HCT116 (cell line): ENCODE measurements around the gene TPSD1. TPM values are rescaled to one million over a fixed set of nuclear protein-coding genes. Genes with fewer than 3 reads are reported as not detected.
"Not testable (repeated sequence)": the region's sequence is repeated elsewhere in the genome, so short reads cannot be mapped to it uniquely, and the experiment has no call there.

Experiments used
- ATAC-seq: fragments of 200-7000 bp; cut with Tn5 transposase; 2 replicates; pipeline ENCODE4 v1.9.1; 2020; ENCODE audit warnings: mild to moderate bottlenecking, moderate library complexity
- BruUV-seq: library from RNA; stranded (reverse); fragments of 400-500 nt; replicated peaks from 2 replicates; lab custom pipeline; 2021; lab: Mats Ljungman, UMichigan
- CTCF ChIA-PET: fragments of 300-600 bp; sonication (Branson Sonifier 250); formaldehyde crosslinking; loops from one replicate; lab custom pipeline; 2021; ENCODE audit warnings: antibody characterized with exemption; lab: Charles Lee
- POLR2A ChIA-PET: fragments of 300-600, 350-600 bp; sonication (Branson Sonifier 250); formaldehyde crosslinking; loops from one replicate; lab custom pipeline; 2021; ENCODE audit warnings: antibody characterized with exemption; lab: Charles Lee
- RAD21 ChIA-PET, 2 experiments: fragments of 300-600 bp; sonication (Branson Sonifier 250); formaldehyde crosslinking; loops; one replicate each; lab custom pipeline; 2023; ENCODE audit warnings: low total read pairs in 2 of 2; ENCODE audit not compliant: uncharacterized antibody in 2 of 2, unreplicated experiment in 2 of 2, low non-redundant PET in 1 of 2; lab: Charles Lee
- DNase-seq: peaks from one replicate; pipeline ENCODE4 v3.0.0-alpha.2; 2010; ENCODE audit warnings: low read depth, low spot score
- H2AFZ ChIP-seq: fragments of 200-600 bp; shearing (Covaris generic), sonication (generic); 2 replicates; pipeline ENCODE4 v1.6.1; 2017; ENCODE audit warnings: low read depth, mixed run types, mixed read lengths, antibody characterized with exemption, low read length; ENCODE audit not compliant: poor library complexity, severe bottlenecking
- H3K27ac ChIP-seq: 2 replicates; pipeline ENCODE4 v1.5.1; 2012; ENCODE audit warnings: low read depth, low read length
- H3K27me3 ChIP-seq: fragments of 200-600 bp; sonication (generic); 2 replicates; pipeline ENCODE4 v1.6.1; 2016; ENCODE audit warnings: mixed run types, low read length, mixed read lengths; ENCODE audit not compliant: insufficient read depth
- H3K36me3 ChIP-seq, 2 experiments: fragments of 200-500 bp in 1 of 2; fragments of 200-600 bp in 1 of 2; sonication (Bioruptor generic) in 1 of 2; sonication (generic) in 1 of 2; 2 replicates each; pipeline versions ENCODE4 v1.5.1 to v1.6.1; 2014 to 2016; ENCODE audit warnings: low read length in 2 of 2, inconsistent platforms in 1 of 2, mixed read lengths in 1 of 2, mixed run types in 1 of 2; ENCODE audit not compliant: insufficient read depth in 2 of 2, control insufficient read depth in 1 of 2
- H3K4me1 ChIP-seq, 2 experiments: fragments of 200-600 bp in 1 of 2; sonication (generic) in 1 of 2; 2 replicates each; pipeline versions ENCODE4 v1.5.1 to v1.6.1; 2012 to 2017; ENCODE audit warnings: low read length in 2 of 2, inconsistent platforms in 1 of 2, mild to moderate bottlenecking in 1 of 2, mixed read lengths in 1 of 2, mixed run types in 1 of 2, moderate library complexity in 1 of 2; ENCODE audit not compliant: insufficient read depth in 2 of 2, control insufficient read depth in 1 of 2
- H3K4me2 ChIP-seq: fragments of 200-600 bp; sonication (generic); 2 replicates; pipeline ENCODE4 v1.6.1; 2017; ENCODE audit warnings: mixed run types, low read length, mixed read lengths
- H3K4me3 ChIP-seq, 2 experiments: fragments of 200-600 bp in 1 of 2; sonication (generic) in 1 of 2; replicated peaks in 1 of 2; 2 replicates each; pipeline ENCODE4 v1.5.1; 2011 to 2016; ENCODE audit warnings: low read length in 2 of 2, control low read depth in 1 of 2, low read depth in 1 of 2, mild to moderate bottlenecking in 1 of 2, mixed read lengths in 1 of 2, mixed run types in 1 of 2
- H3K79me2 ChIP-seq: fragments of 200-600 bp; sonication (generic); 2 replicates; pipeline ENCODE4 v1.6.1; 2017; ENCODE audit warnings: mild to moderate bottlenecking, mixed run types, low read length, moderate library complexity, mixed read lengths; ENCODE audit not compliant: insufficient read depth
- H3K9ac ChIP-seq: fragments of 200-600 bp; sonication (generic); 2 replicates; pipeline ENCODE4 v1.6.1; 2016; ENCODE audit warnings: low read length, mixed read lengths
- H3K9me2 ChIP-seq: fragments of 200-600 bp; sonication (generic), shearing (Covaris generic); 2 replicates; pipeline ENCODE4 v1.6.1; 2017; ENCODE audit warnings: mixed run types, mild to moderate bottlenecking, moderate library complexity; ENCODE audit not compliant: insufficient read depth
- H3K9me3 ChIP-seq, 2 experiments: fragments of 200-500 bp in 1 of 2; fragments of 200-600 bp in 1 of 2; sonication (Bioruptor generic) in 1 of 2; sonication (generic) in 1 of 2; 2 replicates each; pipeline ENCODE4 v1.6.1; 2014 to 2017; ENCODE audit warnings: low read length in 2 of 2, mixed read lengths in 2 of 2, inconsistent platforms in 1 of 2, low read depth in 1 of 2, mild to moderate bottlenecking in 1 of 2, mixed run types in 1 of 2, moderate library complexity in 1 of 2; ENCODE audit not compliant: control insufficient read depth in 1 of 2, insufficient read depth in 1 of 2
- H4K20me1 ChIP-seq: fragments of 200-600 bp; sonication (generic), shearing (Covaris generic); 2 replicates; pipeline ENCODE4 v1.6.1; 2017; ENCODE audit warnings: mixed run types, mild to moderate bottlenecking, moderate library complexity; ENCODE audit not compliant: insufficient read depth
- intact Hi-C: fragments of 100-400 bp; cut with micrococcal nuclease; formaldehyde crosslinking; loops from 2 replicates; pipeline ENCODE4 v1.10.0; 2022
- total RNA-seq: library from RNA; stranded (reverse); gene quantifications from one replicate; pipeline ENCODE4 v1.2.1, GENCODE V29; 2021; ENCODE audit not compliant: unreplicated experiment

TPSD1 gene
- total RNA-seq, 1 experiment from 2014 or later = not detected

GRCh38 chr16:1226692-1227091, 29.2 kb upstream of the TPSD1 start:
- H4K20me1 ChIP-seq, DNase-seq, H3K9ac ChIP-seq, H3K4me3 ChIP-seq, CTCF ChIA-PET, H3K9me2 ChIP-seq, H3K4me1 ChIP-seq, intact Hi-C loops, ATAC-seq, POLR2A ChIA-PET, BruUV-seq, H2AFZ ChIP-seq, H3K27ac ChIP-seq, H3K9me3 ChIP-seq, RAD21 ChIA-PET, H3K79me2 ChIP-seq, H3K4me2 ChIP-seq, H3K27me3 ChIP-seq, H3K36me3 ChIP-seq: not testable (repeated sequence)

DNA sequence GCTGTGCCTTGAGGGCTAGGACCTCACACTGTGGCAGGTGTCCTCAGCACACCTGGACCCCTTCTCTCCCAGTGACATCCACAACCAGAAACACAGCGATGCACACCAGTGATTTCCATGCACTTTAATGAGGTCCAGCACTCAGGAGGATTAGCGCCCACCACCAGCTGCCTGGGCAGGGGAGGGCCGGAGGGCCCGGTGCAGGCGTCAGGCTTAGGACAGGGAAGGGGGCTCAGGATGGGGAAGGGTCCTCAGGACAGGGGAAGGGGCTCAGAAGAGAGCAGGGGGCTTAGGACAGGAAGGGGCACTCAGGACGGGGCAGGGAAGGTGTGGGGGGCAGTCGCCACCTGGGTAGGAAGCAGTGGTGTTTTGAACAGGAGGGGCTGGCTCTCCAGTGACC, 27.6 kb upstream of the TPSD1 start:
- H3K9me2 ChIP-seq, H3K27ac ChIP-seq, H3K4me2 ChIP-seq, BruUV-seq, ATAC-seq, H3K9ac ChIP-seq, H2AFZ ChIP-seq, DNase-seq, RAD21 ChIA-PET, POLR2A ChIA-PET, CTCF ChIA-PET, H3K79me2 ChIP-seq, H3K27me3 ChIP-seq, intact Hi-C loops, H3K9me3 ChIP-seq, H4K20me1 ChIP-seq, H3K36me3 ChIP-seq, H3K4me1 ChIP-seq, H3K4me3 ChIP-seq: not testable (repeated sequence)

DNA sequence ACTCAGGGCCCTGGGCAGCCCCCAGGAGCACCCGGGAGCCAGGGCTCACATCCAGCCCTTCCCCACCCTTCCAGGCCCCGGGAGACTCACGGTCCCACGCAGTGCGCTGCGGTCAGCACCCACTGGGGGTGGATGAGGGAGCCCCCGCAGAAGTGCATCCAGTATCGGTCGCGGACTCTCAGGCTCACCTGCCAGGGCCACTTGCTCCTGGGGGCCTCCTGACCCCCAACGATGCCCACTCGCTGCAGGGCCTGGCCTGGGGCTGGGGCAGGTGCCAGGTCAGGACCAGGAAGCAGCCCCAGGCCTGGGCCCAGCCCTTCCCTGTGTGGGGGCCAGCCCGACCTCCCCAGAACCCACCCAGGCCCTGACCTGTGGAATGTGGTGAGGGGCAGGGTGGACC, 26.4 kb upstream of the TPSD1 start:
- H3K4me2 ChIP-seq, intact Hi-C loops, DNase-seq, POLR2A ChIA-PET, H3K4me3 ChIP-seq, H3K27me3 ChIP-seq, H3K9me3 ChIP-seq, H3K9ac ChIP-seq, H4K20me1 ChIP-seq, H2AFZ ChIP-seq, H3K36me3 ChIP-seq, H3K79me2 ChIP-seq, ATAC-seq, BruUV-seq, H3K4me1 ChIP-seq, CTCF ChIA-PET, RAD21 ChIA-PET, H3K27ac ChIP-seq, H3K9me2 ChIP-seq: not testable (repeated sequence)

- H3K9me2 ChIP-seq, H3K79me2 ChIP-seq, H4K20me1 ChIP-seq, H3K36me3 ChIP-seq, H3K9ac ChIP-seq, POLR2A ChIA-PET, H3K4me3 ChIP-seq, H3K4me2 ChIP-seq, DNase-seq, ATAC-seq, H2AFZ ChIP-seq, H3K27me3 ChIP-seq, H3K27ac ChIP-seq, intact Hi-C loops, CTCF ChIA-PET, RAD21 ChIA-PET, H3K4me1 ChIP-seq, BruUV-seq, H3K9me3 ChIP-seq: not testable (repeated sequence)
Observed at GRCh38 chr16:1230084-1230470, 25.8 kb upstream of the TPSD1 start, which contains the start of gene TPSB2. TSS of gene TPSB2 (minus strand) at chr16:1230184. CDS start at chr16:1229951, 233 bp downstream.
